HepG2 (cell line): ENCODE results near the gene NEU1.

Experiments
- ADNP ChIP-seq: sonication (generic); formaldehyde crosslinking; IDR thresholded peaks from 2 replicates; pipeline ENCODE4 v1.4.0; 2020; ENCODE audit warnings: missing genetic modification reagents
- CCAR2 ChIP-seq: fragments of 200-400 bp; formaldehyde crosslinking; optimal IDR thresholded peaks from 2 replicates; pipeline ENCODE3; 2018; ENCODE audit warnings: low read depth, mild to moderate bottlenecking, low read length, moderate library complexity
- ELF1 ChIP-seq: sonication (generic); formaldehyde crosslinking; IDR thresholded peaks from 2 replicates; pipeline ENCODE4 v1.4.0; 2020; ENCODE audit warnings: missing genetic modification reagents
- MXI1 ChIP-seq: IDR thresholded peaks from 3 replicates; pipeline ENCODE4 v1.6.1; 2012; ENCODE audit warnings: low read depth, low read length, inconsistent platforms, borderline replicate concordance
- POLR2A ChIP-seq, 2 experiments: IDR thresholded peaks; 2 replicates each; pipeline ENCODE4 v1.6.1; 2011; ENCODE audit warnings: low read depth in 2 of 2, low read length in 2 of 2, mild to moderate bottlenecking in 1 of 2, moderate library complexity in 1 of 2; ENCODE audit not compliant: insufficient read depth in 1 of 2
- POLR2AphosphoS5 ChIP-seq: IDR thresholded peaks from 2 replicates; pipeline ENCODE4 v1.6.1; 2012; ENCODE audit warnings: low read depth, low read length
- TAF15 ChIP-seq: fragments of 200-400 bp; formaldehyde crosslinking; IDR thresholded peaks from one replicate; pipeline ENCODE4 v1.6.1; 2018; ENCODE audit warnings: mild to moderate bottlenecking, low read depth, low read length; ENCODE audit not compliant: poor library complexity, severe bottlenecking
- YY1 ChIP-seq: IDR thresholded peaks from 2 replicates; pipeline ENCODE4 v1.6.1; 2011; ENCODE audit warnings: low read length, low read depth, moderate library complexity, mild to moderate bottlenecking; ENCODE audit not compliant: insufficient read depth, insufficient replicate concordance
- ZBTB8A ChIP-seq: sonication (generic); formaldehyde crosslinking; IDR thresholded peaks from 2 replicates; pipeline ENCODE4 v1.4.0; 2020; ENCODE audit warnings: mild to moderate bottlenecking, low read depth, missing genetic modification reagents, borderline replicate concordance
- TF ChIP-seq, protein P1 (sequence below): sonication (generic); formaldehyde crosslinking; IDR thresholded peaks from 2 replicates; pipeline ENCODE4 v1.5.0; 2020; ENCODE audit warnings: mild to moderate bottlenecking, missing genetic modification reagents, moderate library complexity
- TF ChIP-seq, protein P2 (sequence below): sonication (generic); formaldehyde crosslinking; IDR thresholded peaks from 2 replicates; pipeline ENCODE4 v1.5.0; 2020; ENCODE audit warnings: missing genetic modification reagents
- TF ChIP-seq, protein P3 (sequence below): sonication (generic); formaldehyde crosslinking; IDR thresholded peaks from 2 replicates; pipeline ENCODE4 v1.4.0; 2020; ENCODE audit warnings: mild to moderate bottlenecking, missing genetic modification reagents, borderline replicate concordance

DNA sequence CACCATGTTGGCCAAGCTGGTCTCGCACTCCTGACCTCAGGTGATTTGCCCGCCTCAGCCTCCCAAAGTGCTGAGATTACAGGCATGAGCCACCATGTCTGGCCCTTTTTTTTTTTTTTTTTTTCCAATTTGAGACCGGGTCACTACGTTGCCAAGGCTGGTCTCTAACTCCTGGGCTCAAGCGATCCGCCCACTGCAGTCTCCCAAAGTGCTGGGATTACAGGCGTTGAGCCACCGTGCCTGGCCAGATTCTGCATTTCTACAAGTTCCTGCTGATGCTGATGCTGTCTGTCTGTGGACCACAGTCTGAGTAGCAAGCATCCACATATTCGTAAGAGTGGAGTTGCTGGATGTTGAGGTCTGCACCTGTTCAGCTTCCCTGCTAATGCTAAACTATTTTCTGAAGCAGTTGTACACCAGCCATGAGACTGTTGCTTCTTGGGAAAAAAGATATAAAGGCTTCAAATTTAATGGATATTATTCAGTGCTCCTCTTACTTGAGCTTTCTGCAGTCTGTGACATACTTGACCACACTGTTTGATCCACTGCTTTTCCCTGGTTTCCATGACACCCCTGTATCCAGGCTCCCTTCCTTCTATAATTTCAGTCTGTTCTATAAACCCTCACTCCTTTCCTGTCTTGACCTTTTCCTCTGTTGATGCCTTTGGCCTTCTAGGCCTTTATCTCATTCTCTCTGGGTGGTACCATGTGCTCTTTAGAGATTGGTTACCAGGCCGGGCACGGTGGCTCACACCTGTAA, 49.4 kb upstream of the NEU1 start:
- TF ChIP-seq, protein P1, sequence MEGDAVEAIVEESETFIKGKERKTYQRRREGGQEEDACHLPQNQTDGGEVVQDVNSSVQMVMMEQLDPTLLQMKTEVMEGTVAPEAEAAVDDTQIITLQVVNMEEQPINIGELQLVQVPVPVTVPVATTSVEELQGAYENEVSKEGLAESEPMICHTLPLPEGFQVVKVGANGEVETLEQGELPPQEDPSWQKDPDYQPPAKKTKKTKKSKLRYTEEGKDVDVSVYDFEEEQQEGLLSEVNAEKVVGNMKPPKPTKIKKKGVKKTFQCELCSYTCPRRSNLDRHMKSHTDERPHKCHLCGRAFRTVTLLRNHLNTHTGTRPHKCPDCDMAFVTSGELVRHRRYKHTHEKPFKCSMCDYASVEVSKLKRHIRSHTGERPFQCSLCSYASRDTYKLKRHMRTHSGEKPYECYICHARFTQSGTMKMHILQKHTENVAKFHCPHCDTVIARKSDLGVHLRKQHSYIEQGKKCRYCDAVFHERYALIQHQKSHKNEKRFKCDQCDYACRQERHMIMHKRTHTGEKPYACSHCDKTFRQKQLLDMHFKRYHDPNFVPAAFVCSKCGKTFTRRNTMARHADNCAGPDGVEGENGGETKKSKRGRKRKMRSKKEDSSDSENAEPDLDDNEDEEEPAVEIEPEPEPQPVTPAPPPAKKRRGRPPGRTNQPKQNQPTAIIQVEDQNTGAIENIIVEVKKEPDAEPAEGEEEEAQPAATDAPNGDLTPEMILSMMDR (CRISPR knock-in tag), result no peak
- TF ChIP-seq ZBTB8A (CRISPR knock-in tag) (no peak), CCAR2 (no peak), YY1 (no peak), ELF1 (CRISPR knock-in tag) (no peak), MXI1 (no peak), TAF15 (no peak), ADNP (CRISPR knock-in tag) (no peak), POLR2A (IDR thresholded peaks at IDR 0.05; ENCODE audit: insufficient read depth in 1 of 2, low read depth in 2 of 2, low read length in 2 of 2) (no peak), POLR2AphosphoS5 (no peak)
- TF ChIP-seq, protein P2, sequence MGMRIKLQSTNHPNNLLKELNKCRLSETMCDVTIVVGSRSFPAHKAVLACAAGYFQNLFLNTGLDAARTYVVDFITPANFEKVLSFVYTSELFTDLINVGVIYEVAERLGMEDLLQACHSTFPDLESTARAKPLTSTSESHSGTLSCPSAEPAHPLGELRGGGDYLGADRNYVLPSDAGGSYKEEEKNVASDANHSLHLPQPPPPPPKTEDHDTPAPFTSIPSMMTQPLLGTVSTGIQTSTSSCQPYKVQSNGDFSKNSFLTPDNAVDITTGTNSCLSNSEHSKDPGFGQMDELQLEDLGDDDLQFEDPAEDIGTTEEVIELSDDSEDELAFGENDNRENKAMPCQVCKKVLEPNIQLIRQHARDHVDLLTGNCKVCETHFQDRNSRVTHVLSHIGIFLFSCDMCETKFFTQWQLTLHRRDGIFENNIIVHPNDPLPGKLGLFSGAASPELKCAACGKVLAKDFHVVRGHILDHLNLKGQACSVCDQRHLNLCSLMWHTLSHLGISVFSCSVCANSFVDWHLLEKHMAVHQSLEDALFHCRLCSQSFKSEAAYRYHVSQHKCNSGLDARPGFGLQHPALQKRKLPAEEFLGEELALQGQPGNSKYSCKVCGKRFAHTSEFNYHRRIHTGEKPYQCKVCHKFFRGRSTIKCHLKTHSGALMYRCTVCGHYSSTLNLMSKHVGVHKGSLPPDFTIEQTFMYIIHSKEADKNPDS (CRISPR knock-in tag), result no peak
- TF ChIP-seq, protein P3, sequence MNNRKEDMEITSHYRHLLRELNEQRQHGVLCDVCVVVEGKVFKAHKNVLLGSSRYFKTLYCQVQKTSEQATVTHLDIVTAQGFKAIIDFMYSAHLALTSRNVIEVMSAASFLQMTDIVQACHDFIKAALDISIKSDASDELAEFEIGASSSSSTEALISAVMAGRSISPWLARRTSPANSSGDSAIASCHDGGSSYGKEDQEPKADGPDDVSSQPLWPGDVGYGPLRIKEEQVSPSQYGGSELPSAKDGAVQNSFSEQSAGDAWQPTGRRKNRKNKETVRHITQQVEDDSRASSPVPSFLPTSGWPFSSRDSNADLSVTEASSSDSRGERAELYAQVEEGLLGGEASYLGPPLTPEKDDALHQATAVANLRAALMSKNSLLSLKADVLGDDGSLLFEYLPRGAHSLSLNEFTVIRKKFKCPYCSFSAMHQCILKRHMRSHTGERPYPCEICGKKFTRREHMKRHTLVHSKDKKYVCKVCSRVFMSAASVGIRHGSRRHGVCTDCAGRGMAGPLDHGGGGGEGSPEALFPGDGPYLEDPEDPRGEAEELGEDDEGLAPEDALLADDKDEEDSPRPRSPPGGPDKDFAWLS (CRISPR knock-in tag), result no peak
